Stimulated activated CD4-positive, alpha-beta T cell treated with anti-CD3 and anti-CD28 coated beads, Interleukin-1b, Interleukin-23, amount 100 ng/mL, for 1 hour (primary cell): ENCODE measurements around the gene FAM20A.

ENCODE experiments used
- DNase-seq, 2 donors: peaks; one replicate each; pipeline ENCODE4 v3.0.0-alpha.2; 2020; ENCODE audit warnings: low read depth in 2 of 2

FAM20A gene

DNA sequence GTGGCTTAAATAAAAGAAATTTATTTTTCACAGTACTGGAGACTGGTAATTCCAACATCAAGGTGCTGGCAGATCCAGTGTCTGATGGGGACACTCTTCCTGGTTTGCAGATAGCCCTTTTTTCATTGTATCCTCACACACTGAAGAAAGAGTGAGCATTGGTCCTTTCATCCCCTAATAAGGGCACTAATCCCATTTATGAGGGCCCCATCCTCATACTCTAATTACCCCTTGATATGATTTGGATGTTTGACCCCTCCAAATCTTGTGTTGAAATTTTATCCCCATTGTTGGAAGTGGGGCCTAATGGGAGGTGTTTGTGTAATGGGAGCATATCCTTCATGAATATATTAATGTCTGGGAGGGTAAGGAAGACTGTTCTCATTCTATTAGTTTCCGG is 9.4 kb upstream of the FAM20A start:
- no peak for DNase-seq

DNA sequence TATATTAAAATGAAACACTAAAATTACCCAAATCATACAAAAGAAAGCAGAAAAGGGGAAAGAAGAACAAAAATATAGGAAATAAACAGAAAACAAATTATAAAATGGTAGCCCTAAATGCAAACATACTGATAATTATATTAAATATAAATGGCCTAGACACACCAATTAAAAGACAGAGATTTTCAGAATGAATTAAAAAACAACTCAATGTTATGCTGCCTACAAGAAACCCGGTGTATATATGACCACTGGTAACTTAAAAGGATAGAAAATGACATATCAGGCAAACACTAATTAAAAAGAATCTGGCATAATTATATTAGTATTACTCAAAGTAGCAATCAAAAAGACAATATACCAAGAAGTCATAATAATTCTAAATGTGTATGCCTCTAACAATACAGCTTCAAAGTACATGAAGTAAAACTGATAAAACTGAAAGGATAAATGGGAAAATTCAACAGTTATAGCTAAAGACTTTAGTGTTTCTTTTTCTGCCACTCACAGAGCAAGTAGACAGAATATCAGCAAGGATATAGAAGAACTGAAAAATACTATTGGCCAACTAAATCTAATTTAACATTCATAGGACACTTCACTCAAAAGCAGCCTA is 7.5 kb upstream of the FAM20A start:
- DNase-seq, result no peak

DNA sequence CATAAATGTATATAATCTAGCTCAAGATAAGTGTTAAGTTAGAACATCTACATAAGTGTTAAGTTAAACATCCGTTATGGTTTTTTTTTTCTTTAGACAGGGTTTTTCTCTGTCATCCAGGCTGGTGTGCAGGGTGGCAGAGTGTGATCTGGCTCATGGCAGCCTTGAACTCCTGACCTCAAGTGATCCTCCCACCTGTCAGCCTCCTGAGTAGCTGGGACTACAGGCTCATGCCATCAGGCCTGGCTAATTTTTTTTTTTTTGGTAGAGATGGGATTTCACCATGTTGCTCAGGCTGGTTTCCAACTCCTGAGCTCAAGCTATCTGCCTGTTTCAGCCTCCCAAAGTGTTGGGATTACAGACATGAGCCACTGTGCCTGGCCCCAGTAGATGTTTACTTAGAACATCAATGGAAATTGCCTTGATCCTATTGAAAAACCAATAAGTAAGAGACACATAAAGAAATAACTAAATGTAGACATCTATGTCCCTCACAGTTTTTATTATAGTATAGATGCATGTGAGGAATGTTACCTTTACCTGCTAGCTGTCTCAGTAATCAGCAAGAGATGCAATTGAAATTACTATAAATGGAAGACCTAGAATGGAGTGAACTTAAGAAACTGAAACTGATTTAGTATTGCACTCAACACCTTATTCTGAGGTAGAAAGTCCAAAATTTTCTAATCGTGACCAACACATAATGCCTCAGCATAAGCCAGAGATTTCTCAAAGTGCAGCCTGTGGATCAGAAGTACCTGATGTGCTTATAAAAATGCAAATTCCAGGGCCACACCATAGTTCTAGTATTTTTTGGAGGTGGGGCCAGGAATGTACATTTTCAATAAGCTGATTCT is 5.5 kb upstream of the FAM20A start:
- DNase-seq, result no peak

DNA sequence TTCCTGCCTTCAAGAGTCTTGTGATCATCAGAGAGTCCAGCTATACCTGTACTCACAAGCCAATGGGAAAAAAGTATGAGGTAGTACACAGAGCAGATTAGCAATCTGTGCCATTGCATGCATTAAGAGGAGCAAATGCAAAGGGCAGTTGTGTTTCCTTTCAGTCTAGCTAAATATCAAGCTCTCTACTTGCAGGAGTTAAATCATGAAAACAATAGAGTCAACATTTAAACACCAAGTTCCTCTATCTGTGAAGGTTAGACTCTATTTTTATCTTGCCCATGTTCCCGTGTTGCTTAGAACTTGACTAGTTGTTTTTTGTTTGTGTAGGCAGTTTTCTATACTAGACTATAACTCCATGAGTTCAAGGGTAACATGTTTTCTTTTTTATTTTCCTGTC is 4.7 kb upstream of the FAM20A start:
- no peak for DNase-seq

DNA sequence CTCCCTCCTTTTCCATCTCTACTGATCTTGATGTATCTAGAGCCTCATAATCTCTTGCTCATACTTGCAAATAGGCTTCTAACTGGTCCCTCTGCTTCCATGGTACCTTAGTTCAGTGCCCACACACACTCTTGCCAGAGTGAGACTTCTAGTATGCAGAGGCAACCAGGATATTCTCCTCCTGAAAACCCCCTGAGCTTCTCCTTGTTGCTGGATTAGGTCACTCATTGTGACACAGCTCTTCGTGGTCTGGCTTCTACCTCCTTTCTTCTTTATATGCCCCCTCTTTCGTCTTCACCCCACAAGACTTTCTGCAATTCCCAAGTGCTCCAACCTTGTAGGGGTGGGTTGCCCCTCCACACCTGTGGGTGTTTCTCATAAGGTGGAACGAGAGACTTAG is 2.5 kb upstream of the FAM20A start:
- DNase-seq, result no peak

DNA sequence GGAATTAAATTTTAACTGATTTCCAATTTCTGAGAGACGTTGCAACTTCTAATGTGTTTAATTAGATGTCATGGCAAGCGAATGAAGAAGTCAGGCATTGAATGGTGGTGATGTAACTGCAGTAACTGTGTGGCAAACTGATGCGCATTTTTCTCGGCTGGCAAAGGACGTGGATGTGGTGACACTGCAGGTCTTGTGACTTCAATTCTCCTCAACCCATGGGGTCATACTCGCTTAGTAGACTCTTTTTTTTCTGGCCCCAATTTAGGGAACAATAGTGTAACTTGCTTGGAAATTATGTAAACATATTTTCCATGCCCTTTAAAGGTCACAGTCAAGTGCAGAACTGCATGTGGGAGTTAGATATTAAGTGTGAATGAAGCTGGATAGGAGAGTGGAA is 1.9 kb upstream of the FAM20A start:
- no peak for DNase-seq

DNA sequence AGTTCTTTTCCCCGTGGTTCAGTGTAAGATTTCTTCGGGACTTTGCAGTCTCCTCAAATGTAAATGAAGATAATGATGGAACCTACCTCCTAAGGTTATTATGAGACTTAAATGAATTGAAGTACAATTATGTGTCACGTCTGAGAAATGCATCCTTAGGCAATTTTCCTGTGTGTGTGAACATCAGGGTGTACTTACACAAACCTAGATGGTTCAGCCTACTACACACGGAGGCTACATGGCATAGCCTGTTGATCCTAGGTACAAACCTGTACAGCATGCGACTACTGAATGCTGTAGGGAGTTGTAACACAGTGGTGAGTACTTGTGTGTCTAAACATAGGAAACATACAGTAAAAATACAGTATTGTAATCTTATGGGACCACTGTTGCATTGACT is 1.1 kb upstream of the FAM20A start:
- no peak for DNase-seq

DNA sequence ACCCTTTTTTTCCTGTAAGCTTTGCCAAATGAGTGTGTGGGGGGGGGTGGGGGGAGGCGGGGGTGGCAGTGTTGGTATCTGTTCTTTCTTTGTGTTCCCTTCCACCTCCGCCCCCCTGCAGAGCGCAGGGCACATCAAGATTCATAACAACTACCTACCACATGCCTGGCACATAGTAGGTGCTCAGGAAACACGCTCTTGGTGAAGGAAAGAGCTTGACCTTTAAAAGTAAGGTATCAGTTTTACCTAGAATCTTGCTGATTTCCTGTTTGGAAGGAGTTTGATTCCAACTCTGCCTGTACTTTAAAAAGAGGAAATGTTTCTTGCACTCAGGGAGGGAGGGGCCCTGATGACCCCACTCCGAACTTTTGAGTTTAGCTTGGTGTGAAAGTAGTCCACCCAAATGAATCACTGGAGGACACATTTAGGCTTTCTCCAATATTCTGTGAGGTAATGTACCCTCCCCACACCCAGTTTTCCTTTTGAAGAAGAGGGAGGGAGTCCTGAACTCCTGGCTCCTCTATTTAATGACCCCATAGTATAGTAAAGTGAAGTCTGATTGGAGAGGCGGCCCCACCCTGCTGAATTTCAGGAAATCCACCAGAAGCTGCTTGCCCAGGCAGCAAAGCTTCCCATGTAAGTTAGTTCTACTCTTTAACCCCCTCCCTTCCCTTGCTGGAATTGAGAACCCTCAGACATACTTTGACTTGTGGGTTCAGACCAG is 560 bp upstream of the FAM20A start:
- no peak for DNase-seq

DNA sequence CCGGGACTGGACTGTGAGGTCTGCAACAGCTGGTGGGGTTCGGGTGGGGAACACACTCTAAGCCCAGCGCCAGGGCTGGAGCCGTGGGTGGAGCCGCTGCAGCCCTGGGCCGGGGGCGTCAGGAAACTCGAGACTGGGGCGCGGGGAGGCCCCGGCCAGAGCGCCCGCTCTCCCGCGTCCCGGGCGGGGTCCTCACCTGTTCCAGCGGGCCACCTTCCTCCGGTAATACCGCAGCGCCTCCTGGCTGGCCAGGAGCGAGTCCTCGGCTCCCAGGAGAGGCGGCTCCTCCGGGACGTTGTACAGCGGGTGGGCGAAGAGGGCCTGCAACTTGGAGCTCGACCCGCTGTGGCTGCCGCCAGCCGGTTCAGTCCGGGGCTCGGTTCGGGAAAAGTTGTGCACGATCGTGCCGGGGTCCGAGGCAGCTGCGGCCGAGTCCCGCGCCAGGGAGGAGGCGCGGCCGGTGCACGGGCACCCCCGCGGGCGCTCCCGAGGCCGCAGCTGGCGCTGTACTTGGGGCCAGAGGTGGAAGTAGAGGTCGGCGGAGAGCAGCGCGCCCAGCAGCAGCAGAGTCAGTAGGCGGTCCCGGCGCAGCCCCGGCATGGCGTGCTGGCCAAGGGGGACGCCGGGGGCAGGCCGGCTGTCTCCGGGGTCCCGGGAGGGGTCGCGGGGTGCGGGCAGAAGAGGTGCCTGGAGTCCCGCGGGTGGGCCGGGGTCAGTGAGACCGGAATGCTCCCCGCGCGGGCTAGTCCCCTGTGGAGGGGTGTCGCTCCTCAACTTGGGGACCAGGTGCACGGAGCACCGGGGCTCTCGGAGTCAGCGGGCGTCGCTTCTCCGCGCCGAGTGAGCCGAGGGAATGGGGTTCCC is 868 bp downstream of the FAM20A start:
- no peak for DNase-seq

DNA sequence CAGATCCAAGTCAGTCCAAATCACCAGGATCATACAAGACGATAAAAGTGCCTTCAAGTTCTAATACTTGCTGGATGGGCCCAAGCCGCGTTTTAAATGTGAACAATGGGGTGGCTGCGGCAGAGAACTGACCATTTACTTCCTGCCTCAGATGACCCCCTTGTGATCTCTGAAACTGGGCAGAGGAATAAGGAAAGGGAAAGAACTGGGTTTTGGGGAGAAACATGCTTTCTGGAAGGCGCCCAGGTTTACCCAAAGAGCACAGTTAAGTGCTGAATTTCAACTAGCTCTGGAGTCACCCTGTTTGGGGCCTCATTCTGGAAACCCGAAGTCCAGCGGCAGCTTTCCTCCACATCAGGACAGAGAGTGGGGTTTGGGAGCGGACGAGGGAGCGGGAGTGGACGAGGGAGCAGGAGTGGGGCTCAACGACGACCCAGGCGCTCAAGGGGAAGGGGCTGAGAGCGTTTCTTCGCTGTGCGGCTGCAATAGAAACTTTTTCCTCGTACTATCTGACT is 1.6 kb downstream of the FAM20A start:
- no peak for DNase-seq

DNA sequence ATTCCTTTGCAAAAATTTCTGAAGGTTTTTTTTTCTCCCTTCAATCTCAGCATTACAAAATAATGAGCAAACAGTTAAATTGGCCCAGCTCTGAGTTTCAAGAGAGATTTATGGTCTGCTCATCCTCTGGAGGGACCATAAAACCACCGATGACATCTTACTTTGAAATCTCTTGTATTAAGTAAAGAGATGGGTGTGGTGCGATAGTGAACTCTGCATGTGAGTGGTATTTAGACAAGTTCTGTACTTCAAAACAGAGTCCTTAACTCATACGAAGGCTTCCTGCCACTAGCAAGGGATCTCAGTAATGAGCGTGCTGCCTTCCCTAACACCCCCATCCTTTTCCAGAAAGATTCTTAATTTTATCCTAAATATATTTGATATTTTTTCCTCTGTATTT is 2.1 kb downstream of the FAM20A start:
- no peak for DNase-seq

DNA sequence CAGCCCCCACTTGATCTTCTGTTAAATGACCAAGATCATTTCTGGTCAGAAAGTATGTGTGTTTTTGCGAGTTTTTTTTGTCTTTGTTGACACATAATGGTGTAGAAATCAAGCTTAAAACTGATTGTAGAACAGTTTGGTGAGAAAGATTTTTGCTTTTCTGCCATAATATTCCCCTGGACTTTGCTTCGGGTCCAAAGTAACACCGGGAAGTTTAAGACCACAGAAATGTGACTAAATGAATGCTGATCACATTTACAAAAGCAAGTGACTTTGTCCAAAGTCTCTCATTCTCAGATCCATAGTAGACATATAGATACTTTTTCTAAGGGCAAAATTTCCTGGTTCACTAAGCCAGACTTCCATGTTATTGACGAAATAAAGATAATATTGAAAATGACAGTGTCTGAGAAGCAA is 2.6 kb downstream of the FAM20A start:
- no peak for DNase-seq

DNA sequence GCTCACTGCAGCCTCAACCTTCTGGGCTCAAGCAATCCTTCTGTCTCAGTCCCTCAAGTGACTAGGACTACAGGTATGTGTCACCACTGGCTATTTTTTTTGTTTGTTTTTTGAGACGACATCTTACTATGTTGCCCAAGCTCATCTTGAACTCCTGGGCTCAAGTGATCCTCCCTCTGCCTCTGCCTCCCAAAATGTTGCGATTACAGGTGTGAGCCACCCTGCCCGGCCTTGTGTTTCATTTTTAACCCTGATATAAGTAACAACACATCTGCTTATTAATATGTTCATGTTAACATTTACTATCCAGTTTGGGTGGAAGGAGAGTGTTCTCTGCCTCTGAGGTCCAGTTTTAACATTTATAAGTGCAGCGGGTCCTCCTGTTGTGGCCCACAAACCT is 3.1 kb downstream of the FAM20A start:
- DNase-seq, result no peak

DNA sequence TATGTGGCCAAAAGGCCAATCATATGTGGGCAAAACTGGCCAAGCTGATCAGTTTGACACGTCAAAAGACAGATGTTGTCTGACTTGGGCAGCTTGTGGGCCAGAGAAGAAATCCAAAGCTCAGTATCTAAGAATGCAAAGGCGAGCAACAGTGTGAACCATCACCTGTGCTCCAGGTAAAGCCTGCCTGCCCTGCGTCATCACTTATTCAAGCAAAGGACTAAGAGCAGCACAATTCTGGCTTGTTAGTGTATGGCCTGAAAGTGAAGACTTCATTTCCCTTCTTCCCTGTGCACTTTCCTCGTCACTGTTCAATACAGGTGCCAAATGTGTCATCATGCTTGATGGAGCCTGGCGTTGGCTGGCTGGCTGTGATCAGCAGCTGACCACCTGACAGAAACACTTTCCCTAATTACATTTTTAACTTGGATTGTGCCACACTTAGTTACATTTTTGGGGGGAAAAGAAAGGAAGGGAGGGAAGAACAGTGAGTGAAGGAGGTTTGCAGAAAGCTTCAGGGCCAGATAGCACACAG is 4.7 kb downstream of the FAM20A start:
- no peak for DNase-seq

DNA sequence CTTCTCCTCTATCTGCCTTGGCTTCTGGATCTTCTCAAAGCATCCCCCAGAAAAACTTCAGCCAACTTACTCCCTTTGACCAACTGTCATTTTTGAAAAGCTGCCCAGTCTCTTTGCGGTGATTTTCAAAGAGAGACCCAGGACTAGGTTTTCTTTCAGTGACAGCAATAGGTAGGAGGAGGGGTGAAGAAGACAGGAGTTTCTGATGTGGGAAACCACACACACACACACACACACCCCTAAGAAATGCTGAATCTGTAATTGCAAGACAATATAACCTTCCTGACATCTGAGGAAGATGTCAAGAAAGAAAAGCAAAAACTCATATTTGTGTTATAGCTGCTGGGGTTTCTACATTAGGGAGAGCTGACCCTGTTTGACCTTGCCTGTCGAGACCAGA is 5.2 kb downstream of the FAM20A start:
- no peak for DNase-seq

DNA sequence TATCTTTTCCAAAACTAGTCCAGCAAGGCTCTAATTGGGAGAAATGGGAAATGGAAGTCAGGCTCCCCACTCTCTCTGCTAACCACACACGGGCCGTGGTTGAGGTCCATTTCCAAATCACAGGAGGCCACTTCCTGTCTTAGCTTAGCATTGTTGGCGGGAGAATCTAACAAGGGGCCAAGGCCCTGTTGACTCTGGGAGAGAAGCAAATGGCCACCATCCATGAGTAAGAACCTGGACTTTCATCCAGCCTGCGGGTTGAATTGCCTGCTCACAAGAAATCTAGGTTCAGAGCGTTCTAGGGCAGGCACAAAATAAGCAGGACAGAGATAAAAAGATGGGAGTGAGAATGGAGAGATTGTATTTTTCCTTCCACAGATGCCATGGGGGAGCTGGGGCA is 5.7 kb downstream of the FAM20A start:
- no peak for DNase-seq

DNA sequence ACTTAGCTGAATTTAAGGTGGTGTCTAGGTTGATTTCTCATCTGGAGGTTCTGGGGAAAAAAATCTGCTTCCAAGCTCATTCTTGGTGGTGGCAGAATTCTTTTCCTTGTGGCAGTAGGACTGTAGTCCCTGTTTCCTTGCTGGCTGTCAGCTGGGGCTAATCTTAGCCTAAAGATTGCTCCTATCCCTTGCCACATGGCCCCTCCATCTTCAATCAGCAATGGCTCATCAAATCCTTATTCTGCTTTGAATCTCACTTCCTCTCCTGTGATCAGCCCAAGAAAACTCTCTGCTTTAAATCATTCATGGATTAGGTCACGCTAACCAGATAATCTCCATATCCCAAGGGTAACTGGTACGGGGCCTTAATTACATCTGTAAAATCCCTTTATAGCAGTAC is 6.6 kb downstream of the FAM20A start:
- no peak for DNase-seq

DNA sequence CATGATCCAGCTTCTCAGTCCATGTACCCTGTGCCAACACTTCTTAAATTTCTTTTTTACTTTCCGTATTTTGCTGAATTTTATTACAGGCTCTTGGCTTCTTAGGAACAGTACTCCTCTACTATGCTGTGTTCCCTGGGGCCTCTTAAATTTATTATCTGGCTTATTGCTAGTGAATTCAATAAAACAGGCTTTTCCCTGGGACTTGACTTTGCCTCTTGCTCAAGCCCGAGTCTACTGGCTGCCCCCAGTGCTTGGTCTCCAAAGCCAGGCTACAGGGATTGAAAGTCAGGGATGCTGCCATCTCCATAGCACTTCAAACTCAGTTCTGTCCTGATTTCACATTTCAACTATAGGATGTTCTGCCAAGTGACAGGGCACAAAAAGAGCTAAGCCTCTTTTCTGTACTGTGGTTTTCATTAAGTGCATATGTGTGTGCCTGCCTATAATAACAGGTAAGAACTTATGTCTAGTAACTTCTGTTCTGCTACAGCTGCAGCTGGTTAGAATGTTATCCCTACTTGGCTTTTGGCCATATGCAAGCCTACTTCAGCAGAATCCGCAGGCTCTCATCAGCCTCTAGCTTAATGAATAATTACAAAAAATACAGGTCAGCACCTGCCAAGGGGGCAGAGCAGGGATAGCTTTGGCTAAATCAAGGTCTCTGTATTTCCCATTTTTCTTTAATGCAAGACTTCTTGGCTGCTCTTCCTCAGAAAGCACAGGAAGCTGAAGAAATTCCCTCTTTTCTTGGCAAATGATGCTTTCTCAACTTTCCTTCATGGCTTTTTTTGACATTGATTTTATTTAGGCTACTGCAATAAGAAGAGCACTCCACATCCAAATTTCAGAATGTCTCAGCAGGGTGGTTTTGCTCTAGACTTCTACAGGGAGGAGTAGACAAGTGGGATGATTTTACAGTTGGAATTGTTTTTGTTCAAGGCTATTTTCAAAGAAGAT is 8.2 kb downstream of the FAM20A start:
- no peak for DNase-seq

DNA sequence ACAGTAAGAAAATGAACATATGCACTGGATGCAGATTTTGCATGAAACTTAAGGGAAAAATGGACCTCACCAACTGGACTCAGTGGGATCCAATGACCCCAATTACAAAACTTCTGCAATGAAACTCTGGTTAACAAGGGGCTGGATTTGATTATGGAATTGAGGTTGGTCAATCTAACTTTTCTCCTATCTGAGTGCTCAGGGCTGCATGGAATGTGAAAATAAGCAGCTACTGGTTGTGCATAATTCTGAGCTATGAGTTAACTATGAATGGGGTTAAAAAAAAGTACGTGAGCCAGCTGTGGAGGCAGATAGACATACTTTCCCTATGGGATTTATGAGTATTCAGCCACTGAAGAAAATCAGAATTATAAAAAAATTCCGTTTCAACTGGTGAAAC is 9.2 kb downstream of the FAM20A start:
- no peak for DNase-seq

DNA sequence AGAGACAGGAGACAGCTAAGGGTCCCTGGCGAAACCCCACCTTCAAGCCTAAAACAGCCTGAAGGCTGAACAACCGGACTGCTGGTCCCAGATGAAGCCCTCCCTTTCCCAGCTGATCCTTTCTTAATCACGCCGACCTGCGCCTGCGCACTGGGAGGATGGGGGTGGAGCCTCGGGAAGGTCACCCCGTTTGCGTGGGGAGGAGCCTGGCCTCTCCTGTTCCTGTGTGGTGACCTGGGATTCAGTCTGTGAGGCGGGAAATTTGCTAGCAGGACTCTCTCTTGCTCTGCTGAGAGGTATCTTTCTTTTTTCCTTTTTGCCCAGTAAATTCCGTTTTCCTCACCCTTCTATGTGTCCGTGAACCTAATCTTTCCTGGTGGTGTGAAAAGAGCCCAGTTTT is 9.6 kb downstream of the FAM20A start:
- no peak for DNase-seq
